Caco-2 (cell line): ENCODE measurements around the gene EPM2A. TPM values are rescaled to one million over a fixed set of nuclear protein-coding genes. Genes with fewer than 3 reads are reported as not detected.

Source experiments
- BruUV-seq: library from RNA; stranded (reverse); fragments of 400-500 nt; replicated peaks from 2 replicates; lab custom pipeline; 2021; lab: Mats Ljungman, UMichigan
- CTCF ChIA-PET: fragments of 300-600 bp; sonication (Branson Sonifier 250); formaldehyde crosslinking; loops from one replicate; lab custom pipeline; 2022; ENCODE audit warnings: antibody characterized with exemption; lab: Charles Lee
- POLR2A ChIA-PET: fragments of 300-600 bp; sonication (Branson Sonifier 250); formaldehyde crosslinking; loops from one replicate; lab custom pipeline; 2022; ENCODE audit warnings: antibody characterized with exemption; lab: Charles Lee
- DNase-seq, 2 experiments: peaks; one replicate each; pipeline versions ENCODE4 v3.0.0 to v3.0.0-alpha.2; 2020 to 2022
- H3K27me3 ChIP-seq: replicated peaks from 2 replicates; pipeline ENCODE4 v1.6.0; 2011; ENCODE audit warnings: low read length; ENCODE audit not compliant: control insufficient read depth, insufficient read depth
- H3K36me3 ChIP-seq: 2 replicates; pipeline ENCODE4 v1.5.1; 2011; ENCODE audit warnings: low read length; ENCODE audit not compliant: control insufficient read depth, insufficient read depth
- H3K4me1 ChIP-seq: fragments of 250-450 bp; sonication (Bioruptor Pico); 2 replicates; pipeline ENCODE4 v1.5.1; 2020; ENCODE audit warnings: mild to moderate bottlenecking
- H3K4me3 ChIP-seq: 2 replicates; pipeline ENCODE4 v1.5.1; 2011; ENCODE audit warnings: low read depth, mild to moderate bottlenecking, control low read depth, low read length
- H3K9me3 ChIP-seq: fragments of 250-450 bp; sonication (Bioruptor Pico); 2 replicates; pipeline ENCODE4 v1.5.1; 2020; ENCODE audit warnings: mild to moderate bottlenecking, moderate library complexity
- H3K27ac Mint-ChIP-seq: one replicate; pipeline ENCODE4 v1.8.0; 2022; ENCODE audit warnings: mixed read lengths; ENCODE audit not compliant: unreplicated experiment
- H3K27me3 Mint-ChIP-seq: one replicate; pipeline ENCODE4 v1.8.0; 2022; ENCODE audit warnings: mixed read lengths; ENCODE audit not compliant: insufficient read depth, unreplicated experiment
- H3K36me3 Mint-ChIP-seq: one replicate; pipeline ENCODE4 v1.8.0; 2022; ENCODE audit warnings: mild to moderate bottlenecking, mixed read lengths; ENCODE audit not compliant: insufficient read depth, unreplicated experiment
- H3K4me1 Mint-ChIP-seq: one replicate; pipeline ENCODE4 v1.8.0; 2022; ENCODE audit warnings: low read depth, mixed read lengths; ENCODE audit not compliant: unreplicated experiment
- H3K4me3 Mint-ChIP-seq: one replicate; pipeline ENCODE4 v1.8.0; 2022; ENCODE audit warnings: mild to moderate bottlenecking, moderate library complexity, mixed read lengths; ENCODE audit not compliant: unreplicated experiment
- H3K9me3 Mint-ChIP-seq: one replicate; pipeline ENCODE4 v1.8.0; 2022; ENCODE audit warnings: mixed read lengths; ENCODE audit not compliant: unreplicated experiment
- intact Hi-C: fragments of 100-400 bp; cut with micrococcal nuclease; formaldehyde crosslinking; loops from one replicate; pipeline ENCODE4 v1.10.0; 2022; ENCODE audit not compliant: unreplicated experiment
- total RNA-seq: library from RNA; stranded (reverse); gene quantifications from 2 replicates; pipeline ENCODE4 v1.2.3, GENCODE V29; 2022
- TF ChIP-seq, protein P1 (sequence below), 2 experiments: fragments of 200-600 bp in 1 of 2; IDR thresholded peaks; 1 replicate in 1 of 2; 2 replicates in 1 of 2; pipeline versions ENCODE4 v1.5.1 to v1.8.0; 2011 to 2022; ENCODE audit warnings: antibody characterized with exemption in 1 of 2, control low read depth in 1 of 2, inconsistent platforms in 1 of 2, low read depth in 1 of 2, low read length in 1 of 2, mild to moderate bottlenecking in 1 of 2, moderate library complexity in 1 of 2; ENCODE audit not compliant: insufficient read depth in 1 of 2, severe bottlenecking in 1 of 2, unreplicated experiment in 1 of 2

Gene EPM2A
- total RNA-seq, 1 experiment from 2014 or later: 6.9 TPM

- Histone ChIP-seq H3K9me3 (no peaks in the 10 kb centered on the region), H3K27me3 (no peaks in the 10 kb centered on the region), H3K36me3 (no peaks in the 10 kb centered on the region), H3K4me1 (peaks cover 11% of the 10 kb centered on the region; the same call in 1 of the 2 replicates), H3K4me3 (no peak overlapping the region)
- no peak overlapping the region for H3K4me3 Mint-ChIP-seq
- CTCF ChIA-PET: no interaction called here
- POLR2A ChIA-PET: no interaction called here
- H3K36me3 Mint-ChIP-seq: no peaks in the 10 kb centered on the region
- DNase-seq: no peak
- H3K4me1 Mint-ChIP-seq: peaks cover 11% of the 10 kb centered on the region
- intact Hi-C loops: no loop called here
- TF ChIP-seq, protein P1, sequence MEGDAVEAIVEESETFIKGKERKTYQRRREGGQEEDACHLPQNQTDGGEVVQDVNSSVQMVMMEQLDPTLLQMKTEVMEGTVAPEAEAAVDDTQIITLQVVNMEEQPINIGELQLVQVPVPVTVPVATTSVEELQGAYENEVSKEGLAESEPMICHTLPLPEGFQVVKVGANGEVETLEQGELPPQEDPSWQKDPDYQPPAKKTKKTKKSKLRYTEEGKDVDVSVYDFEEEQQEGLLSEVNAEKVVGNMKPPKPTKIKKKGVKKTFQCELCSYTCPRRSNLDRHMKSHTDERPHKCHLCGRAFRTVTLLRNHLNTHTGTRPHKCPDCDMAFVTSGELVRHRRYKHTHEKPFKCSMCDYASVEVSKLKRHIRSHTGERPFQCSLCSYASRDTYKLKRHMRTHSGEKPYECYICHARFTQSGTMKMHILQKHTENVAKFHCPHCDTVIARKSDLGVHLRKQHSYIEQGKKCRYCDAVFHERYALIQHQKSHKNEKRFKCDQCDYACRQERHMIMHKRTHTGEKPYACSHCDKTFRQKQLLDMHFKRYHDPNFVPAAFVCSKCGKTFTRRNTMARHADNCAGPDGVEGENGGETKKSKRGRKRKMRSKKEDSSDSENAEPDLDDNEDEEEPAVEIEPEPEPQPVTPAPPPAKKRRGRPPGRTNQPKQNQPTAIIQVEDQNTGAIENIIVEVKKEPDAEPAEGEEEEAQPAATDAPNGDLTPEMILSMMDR (IDR thresholded peaks at IDR 0.05; ENCODE audit: insufficient read depth in 1 of 2, low read depth in 1 of 2, low read length in 1 of 2, severe bottlenecking in 1 of 2, unreplicated experiment in 1 of 2): no peak
- no TSS peak for BruUV-seq
- no peak overlapping the region for H3K27ac Mint-ChIP-seq
- H3K9me3 Mint-ChIP-seq: peaks cover 19% of the 10 kb centered on the region
- H3K27me3 Mint-ChIP-seq: no peaks in the 10 kb centered on the region
These were observed 21.5 kb downstream of the EPM2A start for GRCh38 chr6:145713773-145714172.

DNA sequence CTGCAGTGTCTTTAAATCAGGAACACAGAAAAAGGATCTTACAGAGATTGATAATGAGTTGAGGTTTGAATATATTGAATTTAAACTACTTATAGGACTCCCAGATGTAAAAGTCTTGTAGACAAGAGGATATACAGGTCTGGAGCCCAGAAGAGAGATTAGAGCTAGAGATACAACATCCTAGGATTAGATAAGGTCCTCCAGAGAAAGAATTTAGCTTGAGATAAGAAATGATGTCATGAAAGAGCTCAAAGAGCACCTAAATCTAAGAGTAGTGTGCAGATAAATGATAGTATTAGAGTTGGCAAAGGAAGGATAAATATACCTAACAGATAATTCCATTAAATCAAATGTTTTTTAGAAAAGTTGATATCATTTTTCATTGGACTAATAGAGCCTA is 23.9 kb downstream of the EPM2A start:
- no peaks in the 10 kb centered on the region for H3K36me3 Mint-ChIP-seq
- no peak overlapping the region for H3K27ac Mint-ChIP-seq

GRCh38 chr6:145707397-145707796 is 27.9 kb downstream of the EPM2A start:
- POLR2A ChIA-PET: no interaction called here
- no TSS peak for BruUV-seq
- peaks cover 8% of the 10 kb centered on the region; the same call in 1 of the 2 replicates for H3K9me3 ChIP-seq
- no peak overlapping the region for H3K4me3 ChIP-seq
- Mint-ChIP-seq H3K4me3 (no peak overlapping the region), H3K36me3 (no peaks in the 10 kb centered on the region), H3K27me3 (no peaks in the 10 kb centered on the region), H3K9me3 (peaks cover 10% of the 10 kb centered on the region), H3K27ac (no peak overlapping the region), H3K4me1 (peaks cover 11% of the 10 kb centered on the region)
- no peaks in the 10 kb centered on the region for H3K36me3 ChIP-seq
- intact Hi-C loops: no loop called here
- CTCF ChIA-PET: no interaction called here
- H3K4me1 ChIP-seq: peaks cover 11% of the 10 kb centered on the region; the same call in 1 of the 2 replicates
- TF ChIP-seq, protein P1 (IDR thresholded peaks at IDR 0.05; ENCODE audit: insufficient read depth in 1 of 2, low read depth in 1 of 2, low read length in 1 of 2, severe bottlenecking in 1 of 2, unreplicated experiment in 1 of 2): no peak
- no peak for DNase-seq
- H3K27me3 ChIP-seq: no peaks in the 10 kb centered on the region

More for the DNA sequence above, 23.9 kb downstream of the EPM2A start:
- DNase-seq: no peak
- CTCF ChIA-PET: no interaction called here
- no peaks in the 10 kb centered on the region for H3K27me3 Mint-ChIP-seq
- no TSS peak for BruUV-seq
- TF ChIP-seq, protein P1 (IDR thresholded peaks at IDR 0.05; ENCODE audit: insufficient read depth in 1 of 2, low read depth in 1 of 2, low read length in 1 of 2, severe bottlenecking in 1 of 2, unreplicated experiment in 1 of 2): no peak
- Histone ChIP-seq H3K27me3 (no peaks in the 10 kb centered on the region), H3K36me3 (no peaks in the 10 kb centered on the region), H3K9me3 (peaks cover 8% of the 10 kb centered on the region; the same call in 1 of the 2 replicates), H3K4me3 (no peak overlapping the region), H3K4me1 (peaks cover 11% of the 10 kb centered on the region; the same call in 1 of the 2 replicates)
- intact Hi-C loops: no loop called here
- H3K9me3 Mint-ChIP-seq: peaks cover 29% of the 10 kb centered on the region
- H3K4me3 Mint-ChIP-seq: no peak overlapping the region
- POLR2A ChIA-PET: interaction anchor here (0.9 to 1.0 kb wide), 2 partner anchors 10 to 24 kb away, joined by 3 to 9 read pairs; partner anchors contain the start of gene EPM2A
- H3K4me1 Mint-ChIP-seq: peaks cover 11% of the 10 kb centered on the region
